ENCODE results near the gene IPCEF1. TPM values are rescaled to one million over a fixed set of nuclear protein-coding genes. Genes with fewer than 3 reads are reported as not detected.

IPCEF1 gene
- total and polyA plus RNA-seq, 8 donors = 2.4 to 6.9 (median 5.4) TPM

DNA sequence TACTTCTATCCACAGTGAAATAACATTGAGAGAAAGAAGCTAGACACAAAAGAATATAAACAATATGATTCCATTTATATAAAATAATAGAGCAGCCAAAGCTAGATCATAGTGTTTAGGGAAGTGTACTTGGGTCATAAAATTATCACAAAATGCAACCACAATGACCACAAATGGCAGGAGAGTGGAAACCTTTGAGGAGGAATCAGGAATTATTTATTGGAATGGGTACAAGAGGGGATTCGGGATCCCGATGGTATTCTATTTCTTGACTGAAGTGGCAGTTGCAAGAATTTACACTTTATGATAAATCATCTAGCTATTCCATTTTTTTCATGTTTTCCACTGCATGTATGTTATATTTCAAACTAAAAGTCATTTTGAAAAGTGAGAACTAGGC lies 76.1 kb downstream of the IPCEF1 start:
- no peak for ATAC-seq
- DNase-seq = no peak
- H3K4me3 ChIP-seq = no peak overlapping the region
- no peak overlapping the region for H3K27ac ChIP-seq
- no peaks in the 10 kb centered on the region for H3K36me3 ChIP-seq
- peaks cover 0 to 16% of the 10 kb centered on the region in 2 donors for H3K4me1 ChIP-seq
- intact Hi-C loops (cut with DNase I) = no loop called here
- H3K9me3 ChIP-seq = peaks cover 0 to 4% of the 10 kb centered on the region in 2 donors
- TF ChIP-seq, protein P1, sequence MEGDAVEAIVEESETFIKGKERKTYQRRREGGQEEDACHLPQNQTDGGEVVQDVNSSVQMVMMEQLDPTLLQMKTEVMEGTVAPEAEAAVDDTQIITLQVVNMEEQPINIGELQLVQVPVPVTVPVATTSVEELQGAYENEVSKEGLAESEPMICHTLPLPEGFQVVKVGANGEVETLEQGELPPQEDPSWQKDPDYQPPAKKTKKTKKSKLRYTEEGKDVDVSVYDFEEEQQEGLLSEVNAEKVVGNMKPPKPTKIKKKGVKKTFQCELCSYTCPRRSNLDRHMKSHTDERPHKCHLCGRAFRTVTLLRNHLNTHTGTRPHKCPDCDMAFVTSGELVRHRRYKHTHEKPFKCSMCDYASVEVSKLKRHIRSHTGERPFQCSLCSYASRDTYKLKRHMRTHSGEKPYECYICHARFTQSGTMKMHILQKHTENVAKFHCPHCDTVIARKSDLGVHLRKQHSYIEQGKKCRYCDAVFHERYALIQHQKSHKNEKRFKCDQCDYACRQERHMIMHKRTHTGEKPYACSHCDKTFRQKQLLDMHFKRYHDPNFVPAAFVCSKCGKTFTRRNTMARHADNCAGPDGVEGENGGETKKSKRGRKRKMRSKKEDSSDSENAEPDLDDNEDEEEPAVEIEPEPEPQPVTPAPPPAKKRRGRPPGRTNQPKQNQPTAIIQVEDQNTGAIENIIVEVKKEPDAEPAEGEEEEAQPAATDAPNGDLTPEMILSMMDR (IDR thresholded peaks at IDR 0.05) = no peak
- H3K27me3 ChIP-seq = no peaks in the 10 kb centered on the region

DNA sequence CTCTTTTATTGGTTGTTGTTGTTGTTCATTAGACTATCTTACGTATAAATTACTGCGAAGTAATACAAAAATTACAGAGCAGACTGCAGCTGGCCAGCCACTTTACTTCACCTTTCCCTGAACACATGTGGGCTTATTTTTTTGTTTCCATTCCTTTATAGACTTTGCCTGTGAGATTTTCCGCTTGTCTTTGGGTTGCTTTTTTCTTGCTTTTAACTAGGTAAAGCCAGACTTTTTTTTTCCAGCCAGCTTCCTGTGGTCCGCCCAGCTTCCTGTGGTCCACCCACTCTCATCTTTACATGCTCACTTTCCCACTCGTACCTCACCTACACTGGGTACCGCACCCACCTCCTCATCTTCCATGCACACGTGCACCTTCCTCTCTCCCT lies 79.0 kb downstream of the IPCEF1 start:
- Histone ChIP-seq H3K4me3 (no peak overlapping the region), H3K4me1 (peaks cover 0 to 16% of the 10 kb centered on the region in 2 donors), H3K36me3 (no peaks in the 10 kb centered on the region), H3K9me3 (no peaks in the 10 kb centered on the region), H3K27ac (no peak overlapping the region), H3K27me3 (no peaks in the 10 kb centered on the region)
- TF ChIP-seq, protein P1 (IDR thresholded peaks at IDR 0.05) = no peak
- intact Hi-C loops (cut with DNase I) = loop anchor here in 1 of 2 donors (5.0 kb wide), 1 partner anchor 120 kb away; no protein-coding TSS in a partner anchor
- ATAC-seq (no peak), DNase-seq (no peak)

DNA sequence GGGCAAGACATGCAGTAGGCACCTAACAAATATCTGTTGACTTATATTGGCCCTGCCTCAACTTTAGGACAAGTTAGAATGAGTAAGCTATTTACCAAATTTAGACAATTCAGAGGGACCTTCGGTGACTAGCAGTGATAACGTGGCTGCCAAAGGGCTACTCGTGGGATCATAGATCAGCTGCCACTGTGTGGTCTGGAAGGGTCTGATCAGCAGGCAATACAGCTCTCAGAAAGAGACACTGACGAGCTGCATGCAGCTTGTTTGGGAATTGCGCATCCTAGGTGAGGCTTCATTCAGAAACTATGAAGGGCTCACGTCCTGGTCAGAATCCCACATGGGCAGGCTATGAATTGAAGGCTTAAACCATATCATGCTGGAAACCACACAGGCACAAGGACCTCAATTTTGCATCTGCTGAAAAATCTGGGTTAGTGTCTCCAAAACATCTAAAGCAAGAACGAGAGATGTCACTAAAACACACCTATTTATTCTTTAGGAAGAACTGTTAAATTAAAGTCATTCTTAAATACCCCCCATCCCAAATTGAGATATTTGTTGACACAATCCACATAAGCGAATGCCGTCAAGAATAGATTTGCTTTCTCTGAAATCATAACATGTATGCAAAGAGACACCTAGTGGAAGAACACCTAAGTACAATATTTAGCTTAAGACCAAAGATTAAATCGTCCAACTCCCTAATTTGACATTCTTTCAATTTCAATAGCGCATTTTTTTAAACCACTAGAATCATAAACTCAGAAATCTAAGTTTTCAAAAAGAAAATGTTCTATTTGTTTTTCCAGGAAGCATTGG lies 79.6 kb downstream of the IPCEF1 start:
- no peak overlapping the region for H3K4me3 ChIP-seq
- no peaks in the 10 kb centered on the region for H3K9me3 ChIP-seq
- TF ChIP-seq, protein P1 (IDR thresholded peaks at IDR 0.05) = peak; percentile 52 to 56
- no peaks in the 10 kb centered on the region for H3K27me3 ChIP-seq
- H3K36me3 ChIP-seq = no peaks in the 10 kb centered on the region
- H3K27ac ChIP-seq = no peak overlapping the region
- DNase-seq (peak in 1 of 4 donors; percentile 49), ATAC-seq (peak; percentile 89)
- H3K4me1 ChIP-seq = peaks cover 0 to 16% of the 10 kb centered on the region in 2 donors
- intact Hi-C loops (cut with DNase I) = loop anchor here in 1 of 2 donors (5.0 kb wide), 1 partner anchor 120 kb away; no protein-coding TSS in a partner anchor

DNA sequence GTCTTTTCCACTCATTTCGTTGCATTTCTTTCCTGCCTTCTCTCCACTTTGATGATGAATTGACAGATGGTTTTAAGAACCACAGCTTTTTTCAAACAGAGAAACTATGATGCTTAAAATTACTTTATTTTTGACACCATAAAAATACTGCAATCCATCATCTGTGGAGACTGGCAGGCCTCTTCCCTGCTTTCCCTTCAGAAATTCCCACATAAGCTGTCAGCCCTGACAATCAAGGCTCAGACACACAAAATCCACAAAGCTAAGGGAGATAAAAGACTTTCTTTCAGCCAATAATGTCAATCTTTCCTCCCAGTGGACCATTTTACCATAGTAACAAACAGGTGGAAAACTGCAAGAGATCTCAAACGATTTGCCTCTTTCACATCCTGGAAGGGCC lies 82.4 kb downstream of the IPCEF1 start:
- no peaks in the 10 kb centered on the region for H3K27me3 ChIP-seq
- H3K4me1 ChIP-seq = peaks cover 0 to 16% of the 10 kb centered on the region in 2 donors
- ATAC-seq (no peak), DNase-seq (no peak)
- intact Hi-C loops (cut with DNase I) = no loop called here
- no peaks in the 10 kb centered on the region for H3K9me3 ChIP-seq
- H3K36me3 ChIP-seq = no peaks in the 10 kb centered on the region
- no peak overlapping the region for H3K4me3 ChIP-seq
- TF ChIP-seq, protein P1 (IDR thresholded peaks at IDR 0.05) = no peak
- no peak overlapping the region for H3K27ac ChIP-seq

DNA sequence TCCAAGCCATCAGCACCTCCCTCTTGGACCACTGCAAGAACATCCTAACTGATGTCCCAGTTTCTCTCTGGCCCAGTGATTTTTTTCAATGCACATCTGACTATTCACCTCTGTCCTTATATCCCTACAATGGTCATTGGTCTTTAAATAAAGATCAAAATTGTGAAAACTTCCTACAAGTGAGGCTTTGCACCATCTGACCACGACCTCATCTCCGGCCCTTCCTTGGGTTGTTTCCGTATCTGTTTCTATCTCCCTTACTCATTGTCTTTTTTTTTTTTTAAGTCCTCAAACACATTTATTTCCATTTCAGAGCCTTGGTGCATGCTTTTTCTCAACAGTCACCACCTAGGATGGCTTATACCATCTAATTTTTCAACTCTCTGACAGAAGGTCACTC lies 88.1 kb downstream of the IPCEF1 start:
- DNase-seq = no peak
- Histone ChIP-seq H3K36me3 (no peaks in the 10 kb centered on the region), H3K9me3 (no peaks in the 10 kb centered on the region), H3K27ac (no peak overlapping the region), H3K4me1 (no peaks in the 10 kb centered on the region), H3K27me3 (no peaks in the 10 kb centered on the region), H3K4me3 (no peak overlapping the region)
- intact Hi-C loops (cut with DNase I) = no loop called here
- TF ChIP-seq, protein P1 (IDR thresholded peaks at IDR 0.05) = no peak
- no peak for ATAC-seq
